Lung microvascular endothelial cell (primary cell): ENCODE results near the gene ZBTB26. TPM values are rescaled to one million over a fixed set of nuclear protein-coding genes. Genes with fewer than 3 reads are reported as not detected.

Experiments
- DNase-seq, 2 donors: peaks; one replicate each; pipeline versions ENCODE4 v3.0.0 to v3.0.0-alpha.2; 2010; ENCODE audit warnings: low read depth in 2 of 2
- total RNA-seq: library from RNA; depleted of rRNA; stranded (reverse); fragments of >200 nt; gene quantifications from 2 replicates; pipeline ENCODE4 v1.2.1, GENCODE V29; 2014

Gene ZBTB26, protein sequence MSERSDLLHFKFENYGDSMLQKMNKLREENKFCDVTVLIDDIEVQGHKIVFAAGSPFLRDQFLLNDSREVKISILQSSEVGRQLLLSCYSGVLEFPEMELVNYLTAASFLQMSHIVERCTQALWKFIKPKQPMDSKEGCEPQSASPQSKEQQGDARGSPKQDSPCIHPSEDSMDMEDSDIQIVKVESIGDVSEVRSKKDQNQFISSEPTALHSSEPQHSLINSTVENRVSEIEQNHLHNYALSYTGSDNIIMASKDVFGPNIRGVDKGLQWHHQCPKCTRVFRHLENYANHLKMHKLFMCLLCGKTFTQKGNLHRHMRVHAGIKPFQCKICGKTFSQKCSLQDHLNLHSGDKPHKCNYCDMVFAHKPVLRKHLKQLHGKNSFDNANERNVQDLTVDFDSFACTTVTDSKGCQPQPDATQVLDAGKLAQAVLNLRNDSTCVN
- 2.0 and 3.0 TPM in 2 replicates for total RNA-seq

DNA sequence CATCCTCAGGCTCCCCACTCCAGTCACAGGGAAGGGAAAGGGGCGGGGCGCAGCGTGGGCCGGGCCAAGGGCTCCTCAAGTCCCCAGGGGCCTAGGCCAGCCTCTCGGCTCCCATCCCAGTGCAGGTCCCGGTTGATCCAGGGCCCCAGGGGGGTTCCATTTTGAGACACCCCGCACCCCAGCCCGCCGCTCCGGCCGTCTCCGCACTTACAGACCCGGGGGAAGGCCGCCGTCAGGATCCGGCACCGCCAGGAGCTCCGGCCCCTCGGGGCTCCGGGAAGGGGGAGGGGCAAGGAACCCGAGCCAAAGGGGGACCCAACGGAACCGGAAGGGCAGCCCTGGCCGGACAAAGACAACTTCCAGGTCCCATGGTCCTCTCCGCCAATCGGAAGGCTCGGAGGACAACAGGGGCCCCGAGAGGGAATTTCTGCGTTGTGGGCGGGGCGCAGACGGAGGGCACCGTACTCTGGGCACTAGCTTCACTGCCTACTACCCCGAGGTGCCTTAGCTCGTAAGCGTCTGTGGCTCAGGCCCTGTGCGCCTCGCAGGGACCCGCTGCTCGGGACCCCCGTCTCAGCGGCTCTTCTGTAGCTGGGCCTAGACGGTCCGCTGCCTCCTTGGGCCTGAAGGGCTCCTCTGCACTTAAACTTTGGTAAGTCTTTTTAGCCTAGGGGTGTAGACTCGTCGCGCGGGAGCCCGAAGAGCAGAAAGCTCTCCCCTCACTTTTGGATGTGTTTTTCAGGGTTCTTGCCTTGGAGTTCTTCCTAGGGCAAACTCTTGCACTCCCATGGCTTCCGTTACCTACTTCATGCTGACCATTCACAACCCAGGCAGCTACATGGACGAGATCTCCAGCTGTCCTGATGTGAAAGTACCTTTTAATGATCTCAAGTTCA is at the start of gene ZBTB26:
ZBTB26 (minus strand) TSS at position 287 of the 896 bp plus-strand sequence. CDS start 11,578 bp downstream, outside the sequence.
- peak; percentile 93 to 94 for DNase-seq

DNA sequence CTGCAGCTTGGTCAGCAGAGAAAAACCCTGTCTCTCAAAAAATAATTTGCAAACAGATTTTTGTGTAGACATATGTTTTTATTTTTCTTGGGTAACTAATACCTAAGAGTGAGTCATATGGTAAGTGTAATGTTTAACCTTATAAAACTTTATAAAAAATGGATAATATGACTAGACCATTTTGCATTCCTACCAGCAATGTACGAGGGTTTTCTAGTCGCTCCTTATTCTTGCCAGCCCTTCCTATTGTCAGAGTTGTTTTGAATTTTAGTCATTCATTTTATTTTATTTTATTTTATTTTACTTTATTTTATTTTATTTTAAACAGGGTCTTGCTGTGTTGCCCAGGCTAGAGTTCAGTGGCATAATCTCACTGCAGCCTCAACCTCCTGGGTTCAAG is 47.3 kb upstream of the ZBTB26 start:
- no peak for DNase-seq

DNA sequence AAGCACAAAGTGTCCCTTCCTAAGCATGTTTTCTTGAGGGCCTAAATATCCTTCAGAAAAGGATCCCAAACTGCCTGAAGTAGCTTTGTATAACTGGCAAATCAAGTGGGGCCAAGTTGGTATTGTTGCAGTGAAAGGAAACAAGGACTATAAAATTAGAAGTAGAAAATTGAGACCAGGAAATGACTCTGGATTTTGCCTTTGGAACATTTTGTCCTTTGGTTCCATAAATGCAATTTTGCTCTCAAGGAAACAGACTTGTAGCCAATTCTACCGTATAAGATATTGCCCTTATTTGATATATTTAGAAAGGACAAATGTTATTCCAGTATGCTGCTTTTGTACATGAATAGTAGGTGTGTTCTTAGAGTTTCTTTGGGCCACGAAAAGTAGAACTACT is 43.9 kb upstream of the ZBTB26 start:
- DNase-seq = peak; percentile 36 to 48

DNA sequence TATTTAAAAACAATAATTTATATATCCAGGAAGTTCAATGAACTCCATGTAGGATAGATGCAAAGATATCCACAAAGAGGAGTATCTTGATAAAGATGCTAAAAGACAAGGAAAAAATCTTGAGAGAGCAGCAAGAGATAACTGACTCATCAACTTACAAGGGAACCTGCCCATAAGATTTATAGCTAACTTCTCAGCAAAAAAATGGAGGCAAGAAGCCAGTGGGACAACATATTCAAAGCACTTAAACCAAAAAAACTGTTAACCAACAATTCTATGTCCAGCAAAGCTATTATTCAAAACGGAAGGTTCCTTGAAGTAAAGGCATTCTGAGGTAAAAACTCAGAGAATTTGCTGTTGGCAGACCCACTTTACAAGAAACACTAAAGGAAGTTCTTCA is 29.8 kb upstream of the ZBTB26 start:
- DNase-seq = no peak

DNA sequence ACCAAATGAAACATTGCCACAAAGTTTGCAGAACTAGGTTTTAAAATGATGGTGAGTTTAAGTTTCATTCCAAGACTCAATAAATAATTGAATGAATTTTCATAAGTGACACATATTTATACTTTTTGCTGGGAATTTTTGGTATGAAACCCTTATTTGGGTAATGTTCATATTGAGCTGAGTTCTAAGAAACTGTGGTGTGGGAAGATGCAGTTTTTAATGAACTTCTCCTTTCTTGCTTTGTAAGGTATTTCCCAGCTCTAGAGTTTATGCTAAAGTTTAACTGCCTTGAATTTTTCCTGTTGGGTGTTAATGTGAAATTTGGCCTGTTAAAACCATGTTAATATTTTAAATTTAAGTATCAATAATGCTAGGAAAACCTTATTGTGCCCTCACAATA is 24.6 kb upstream of the ZBTB26 start:
- DNase-seq = no peak

DNA sequence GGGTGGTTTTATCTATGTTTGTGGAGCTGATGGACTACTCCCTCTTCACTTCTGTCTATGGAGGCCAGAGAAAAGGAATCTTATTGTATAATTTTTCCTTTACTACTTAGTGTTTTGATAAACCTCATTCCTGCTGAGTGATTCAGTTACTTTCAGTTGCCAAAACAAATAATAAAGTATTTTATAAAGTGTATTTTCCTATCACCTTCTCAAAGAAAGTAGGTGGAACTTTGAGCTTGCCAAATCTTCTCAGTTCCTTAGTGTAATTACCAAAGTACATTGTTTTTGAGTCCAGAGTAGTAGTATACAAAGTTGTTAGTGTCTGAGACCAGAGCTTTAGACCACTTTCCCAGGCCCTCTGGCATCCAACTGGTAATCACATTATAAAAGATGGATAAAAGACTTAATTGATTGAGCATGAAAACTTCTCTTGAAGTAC is 23.0 kb upstream of the ZBTB26 start:
- peak in 1 of 2 donors; percentile 65 for DNase-seq

DNA sequence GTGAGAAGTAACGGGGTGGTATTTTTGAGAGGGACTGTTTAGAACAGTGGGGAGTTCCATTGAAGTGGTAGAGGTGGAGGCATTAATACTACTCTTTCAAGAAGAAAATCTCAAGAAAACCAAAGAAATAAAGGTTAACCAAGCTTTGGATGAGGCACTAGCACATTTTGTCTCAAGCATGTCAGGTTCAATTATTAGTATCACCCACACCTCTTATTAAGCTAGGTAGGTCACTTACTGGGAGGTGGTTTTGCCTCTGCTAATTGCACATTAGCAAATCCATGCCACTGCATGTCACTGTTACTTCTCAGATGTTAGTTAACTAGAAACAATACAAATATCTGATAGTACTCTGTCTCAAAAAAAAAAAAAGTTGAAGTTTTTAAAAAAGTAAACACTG is 19.7 kb upstream of the ZBTB26 start:
- no peak for DNase-seq

DNA sequence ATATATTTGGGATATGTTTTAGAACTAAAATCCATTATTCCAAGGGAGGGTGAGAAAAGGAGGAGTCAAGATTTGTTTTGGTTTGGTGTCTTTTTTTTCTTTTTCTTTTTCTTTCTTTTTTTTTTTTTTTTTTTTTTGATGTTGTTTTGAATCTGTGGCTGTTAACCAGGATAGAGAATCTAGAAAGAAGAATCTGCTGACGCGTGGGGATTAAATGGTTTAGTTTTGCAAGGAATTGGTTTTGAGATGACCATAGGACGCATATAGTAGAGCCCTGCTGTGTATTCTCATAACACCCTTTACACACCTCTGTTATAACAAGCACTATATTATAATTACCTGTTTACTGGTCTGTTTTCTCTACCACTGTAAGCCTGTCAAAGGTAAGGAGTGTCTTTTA is 19.0 kb upstream of the ZBTB26 start:
- no peak for DNase-seq

DNA sequence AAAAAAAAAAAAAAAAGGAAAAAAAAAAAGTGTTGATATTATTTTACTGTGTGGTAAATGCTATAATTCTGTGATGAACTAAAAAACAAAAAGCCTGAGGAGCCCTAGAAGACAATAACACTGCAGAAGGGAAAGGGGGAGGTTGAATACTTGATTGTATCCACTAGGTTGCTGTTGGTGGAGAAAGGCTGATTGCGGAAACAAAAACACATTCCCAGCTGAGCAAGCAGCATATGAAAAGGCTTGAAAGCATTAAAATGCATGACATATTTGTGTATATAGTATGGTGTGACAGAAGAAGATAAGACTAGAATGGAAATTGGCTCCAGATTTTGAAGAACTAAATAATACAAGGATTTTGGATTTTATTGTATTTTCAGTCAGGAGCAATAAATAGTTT is 18.4 kb upstream of the ZBTB26 start:
- peak in 1 of 2 donors; percentile 65 for DNase-seq

DNA sequence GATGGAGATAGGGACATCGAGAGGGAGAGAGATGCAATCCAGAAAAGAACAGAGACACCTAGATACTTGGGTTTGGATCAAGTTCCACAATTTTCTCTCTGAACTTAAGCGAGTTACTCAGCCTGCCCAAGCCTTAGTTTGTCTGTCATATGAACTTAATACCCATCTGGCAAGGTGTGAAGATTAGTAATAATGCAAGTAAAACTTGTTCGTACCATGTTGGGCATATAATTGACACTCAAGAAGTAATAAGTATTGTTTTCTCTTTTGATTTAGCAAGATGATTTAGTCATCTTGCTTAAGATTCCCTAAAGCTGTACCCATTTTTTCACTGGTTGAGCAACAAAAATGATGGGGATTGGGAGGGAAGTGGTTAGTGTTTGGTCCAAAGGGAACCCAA is 17.0 kb upstream of the ZBTB26 start:
- DNase-seq = no peak

DNA sequence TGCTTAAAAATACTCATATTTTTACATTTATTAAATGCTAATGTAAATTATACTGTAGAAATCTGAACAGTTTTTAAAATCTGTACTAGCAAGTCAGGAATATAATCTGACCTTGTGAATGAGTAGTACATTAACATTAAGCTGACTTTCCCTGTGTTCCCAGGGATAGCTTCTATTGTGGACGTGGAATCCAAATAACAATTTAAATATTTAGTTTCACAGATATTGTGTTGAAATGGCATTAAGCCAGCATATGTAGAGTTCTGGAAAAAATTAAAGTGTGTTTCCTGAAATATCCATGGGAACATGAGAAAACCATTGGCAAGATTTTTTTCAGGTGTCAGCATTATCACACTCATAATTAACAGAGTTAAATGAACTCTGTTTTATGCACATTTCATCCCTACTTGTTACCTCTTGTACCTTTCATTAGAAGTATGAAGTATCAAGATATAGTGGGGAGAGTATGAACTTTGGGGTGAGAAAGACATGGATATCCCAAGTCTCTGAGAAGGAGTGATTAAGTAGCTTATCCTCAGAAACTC is 15.2 kb upstream of the ZBTB26 start:
- DNase-seq = peak in 1 of 2 donors; percentile 90

DNA sequence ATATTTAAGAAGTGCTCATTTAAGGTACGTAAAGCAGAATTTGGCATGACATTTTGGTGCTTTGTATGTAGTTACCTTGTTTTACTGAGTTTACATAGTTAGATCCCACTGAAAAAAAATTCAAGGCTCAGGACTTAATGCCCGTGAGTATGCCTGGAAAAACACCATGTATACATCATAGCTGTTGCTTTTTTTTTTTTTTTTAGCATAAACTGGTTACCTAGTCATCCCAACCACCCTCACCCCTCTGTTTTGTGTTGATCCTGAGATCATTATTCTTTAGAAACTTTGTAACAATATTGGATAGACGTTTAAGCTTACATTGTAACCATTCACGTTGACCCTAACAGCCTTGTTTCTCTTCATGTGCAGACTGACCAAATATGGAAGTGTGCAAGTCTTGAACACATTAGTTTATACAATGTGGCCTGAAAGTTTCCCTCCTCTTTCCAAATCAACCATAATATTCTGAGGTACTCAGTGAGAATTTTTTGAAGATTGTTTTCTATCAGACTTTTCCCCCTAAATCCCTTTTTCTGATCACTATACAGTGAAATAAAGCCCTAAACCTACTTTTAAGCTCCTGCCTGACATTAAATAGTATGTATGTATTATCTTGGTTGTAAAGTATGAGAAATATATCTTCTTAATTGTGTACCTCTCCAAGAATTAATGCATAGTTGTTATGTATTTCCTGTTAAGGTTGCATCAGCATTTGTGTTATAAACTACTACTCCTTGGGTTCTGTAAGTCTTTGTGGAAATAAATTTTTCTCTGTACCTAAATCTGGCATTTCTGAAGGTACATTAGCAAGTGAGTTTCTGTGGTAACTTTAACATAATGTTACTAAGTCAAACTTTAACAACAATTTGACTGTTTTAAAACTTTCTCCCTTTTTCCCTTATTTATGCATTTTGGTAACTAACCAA is 13.9 kb upstream of the ZBTB26 start:
- DNase-seq = no peak

DNA sequence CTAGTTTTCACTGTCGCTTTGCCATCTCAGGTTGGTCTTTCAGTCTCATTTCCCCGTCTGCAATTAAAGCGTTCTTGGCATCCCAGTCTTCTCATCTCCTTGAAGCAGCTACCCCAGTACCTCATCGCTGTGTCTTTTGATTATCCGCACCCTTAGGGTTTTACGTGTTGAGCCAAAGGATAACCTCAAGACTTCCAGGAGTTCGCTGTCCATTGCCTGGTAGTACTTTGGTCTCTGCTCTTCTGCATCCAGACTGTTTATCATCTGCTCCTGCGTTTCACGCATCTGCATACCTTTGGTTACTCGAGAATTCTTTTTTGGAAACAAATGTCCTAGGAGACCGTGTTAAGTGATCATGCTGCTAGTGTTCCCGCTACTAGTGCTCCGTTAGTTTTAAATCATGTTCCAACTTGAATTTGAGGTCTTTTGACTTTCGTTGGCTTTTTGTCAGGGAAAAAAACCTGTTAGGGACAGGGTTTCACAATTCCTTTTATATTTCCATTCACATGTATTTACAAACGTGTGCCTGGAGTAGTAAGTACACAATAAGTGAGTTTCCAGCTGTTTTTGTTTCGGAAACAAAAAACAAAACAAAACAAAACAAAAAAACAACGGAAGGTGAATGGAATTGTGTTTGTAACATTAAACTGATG is 10.4 kb upstream of the ZBTB26 start:
- DNase-seq = peak; percentile 51 to 58

DNA sequence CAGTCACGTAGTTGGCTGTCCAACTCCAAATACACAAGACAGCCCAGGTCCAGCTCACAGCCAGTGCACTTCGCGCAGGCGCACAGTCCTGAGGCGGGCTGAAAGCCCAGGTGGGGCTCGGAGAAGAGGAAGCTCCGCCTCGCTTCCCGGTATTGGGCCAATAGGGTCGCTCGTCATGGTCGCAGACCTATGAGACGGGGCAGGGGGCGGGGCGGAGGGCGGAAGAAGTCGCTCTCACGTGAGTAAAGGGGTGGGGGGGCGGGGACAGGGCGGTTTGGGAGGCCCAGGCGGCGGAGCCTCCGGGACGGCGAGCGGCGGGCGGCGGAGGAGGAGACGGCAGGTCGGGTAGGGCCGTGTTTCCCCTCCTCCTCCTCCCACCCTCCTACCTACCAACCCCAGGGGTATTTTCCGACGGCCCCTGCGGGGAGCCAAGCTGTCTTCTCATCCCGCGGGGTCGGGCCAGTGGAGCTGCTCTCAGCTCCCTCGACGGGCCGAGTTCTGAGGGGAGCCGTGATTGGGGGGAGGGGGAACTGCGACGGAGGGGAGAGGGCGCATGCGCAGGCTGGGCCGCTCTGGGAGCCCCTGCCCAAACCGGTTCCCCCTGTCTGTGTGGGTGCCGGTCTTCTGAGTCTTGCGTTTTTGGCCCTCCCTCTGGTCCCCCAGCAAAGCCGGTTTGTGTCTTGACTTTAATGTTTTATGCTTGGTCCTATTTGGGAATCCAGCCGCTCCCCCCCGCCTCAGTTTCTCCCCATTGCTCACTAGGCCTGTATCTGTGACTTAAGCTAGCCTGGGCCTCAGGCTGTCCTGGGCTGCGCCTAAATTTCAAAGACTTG is 9.7 kb upstream of the ZBTB26 start, which contains the start of gene RABGAP1:
RABGAP1 (plus strand) TSS at position 272 of the 833 bp plus-strand sequence. CDS start 16,040 bp downstream, outside the sequence.
- peak; percentile 98 to 99 for DNase-seq

DNA sequence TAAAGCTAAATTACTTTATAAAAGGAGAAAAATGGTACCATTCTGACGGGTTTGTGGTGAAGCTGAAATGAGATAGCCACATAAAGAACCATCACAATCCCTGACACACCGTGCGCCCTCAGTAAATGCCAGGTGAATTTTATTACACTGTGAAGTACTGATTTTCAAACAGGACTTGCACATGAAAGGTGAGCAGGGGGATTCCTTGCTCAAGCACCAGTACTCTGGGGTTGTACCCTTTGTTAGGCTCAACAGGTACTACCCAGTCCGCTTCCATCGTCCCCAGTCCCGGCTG is 9.1 kb upstream of the ZBTB26 start:
- DNase-seq = no peak

DNA sequence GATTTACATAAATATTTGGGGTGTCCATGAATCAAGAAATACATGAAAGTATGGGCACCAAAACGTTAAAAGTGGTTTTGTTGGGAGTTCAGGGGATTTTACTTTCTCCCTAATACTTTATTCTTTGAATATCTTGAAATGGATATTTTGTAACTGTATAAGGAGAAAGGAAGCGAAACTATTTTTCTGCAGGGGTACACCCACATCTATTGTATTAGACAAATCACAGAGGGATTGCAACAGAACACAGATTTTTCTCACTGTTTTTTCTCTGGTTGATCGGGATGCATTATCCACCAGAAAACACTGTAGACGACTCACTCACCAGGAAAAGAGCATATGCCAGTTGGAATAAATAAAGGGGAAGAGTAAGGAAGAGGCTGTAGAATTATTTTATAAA is 8.3 kb upstream of the ZBTB26 start:
- DNase-seq = no peak

DNA sequence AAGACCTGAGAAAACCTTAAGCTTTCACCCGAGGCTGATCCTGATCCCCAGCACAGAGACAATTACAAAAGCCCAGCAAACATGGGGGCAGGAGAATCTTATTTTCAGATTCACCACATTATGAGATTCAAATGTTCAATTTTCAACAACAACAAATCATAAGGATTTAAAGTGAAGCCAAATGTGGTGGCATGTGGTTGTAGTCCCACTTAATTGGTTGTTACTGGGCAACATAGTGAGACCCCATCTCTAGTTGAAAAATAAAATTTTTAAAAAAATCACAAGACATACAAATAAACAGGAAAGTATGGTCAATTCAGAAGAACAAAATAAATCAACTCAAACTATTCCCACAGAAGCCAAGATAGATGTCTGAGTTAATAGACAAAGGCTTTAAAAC is 5.6 kb upstream of the ZBTB26 start:
- no peak for DNase-seq

DNA sequence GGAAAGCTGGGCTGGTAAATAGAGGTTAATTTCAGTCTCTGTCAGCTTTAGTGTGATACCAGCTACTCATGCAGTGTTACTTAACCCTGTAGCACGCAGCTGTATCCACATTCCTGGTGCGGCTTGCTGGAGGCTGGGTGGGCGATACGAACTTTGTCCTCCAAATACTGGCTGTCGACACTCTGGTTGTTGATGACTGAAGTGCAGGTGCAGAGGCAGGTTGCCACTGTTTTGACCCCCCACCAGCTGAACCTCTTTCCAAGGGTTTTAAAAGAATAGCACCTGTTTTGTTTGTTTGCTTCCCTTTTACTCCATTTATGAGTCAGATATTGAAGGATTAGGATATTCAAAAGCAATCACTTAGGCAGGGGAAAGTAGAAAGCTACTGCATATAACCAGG is 5.2 kb upstream of the ZBTB26 start:
- DNase-seq = no peak

DNA sequence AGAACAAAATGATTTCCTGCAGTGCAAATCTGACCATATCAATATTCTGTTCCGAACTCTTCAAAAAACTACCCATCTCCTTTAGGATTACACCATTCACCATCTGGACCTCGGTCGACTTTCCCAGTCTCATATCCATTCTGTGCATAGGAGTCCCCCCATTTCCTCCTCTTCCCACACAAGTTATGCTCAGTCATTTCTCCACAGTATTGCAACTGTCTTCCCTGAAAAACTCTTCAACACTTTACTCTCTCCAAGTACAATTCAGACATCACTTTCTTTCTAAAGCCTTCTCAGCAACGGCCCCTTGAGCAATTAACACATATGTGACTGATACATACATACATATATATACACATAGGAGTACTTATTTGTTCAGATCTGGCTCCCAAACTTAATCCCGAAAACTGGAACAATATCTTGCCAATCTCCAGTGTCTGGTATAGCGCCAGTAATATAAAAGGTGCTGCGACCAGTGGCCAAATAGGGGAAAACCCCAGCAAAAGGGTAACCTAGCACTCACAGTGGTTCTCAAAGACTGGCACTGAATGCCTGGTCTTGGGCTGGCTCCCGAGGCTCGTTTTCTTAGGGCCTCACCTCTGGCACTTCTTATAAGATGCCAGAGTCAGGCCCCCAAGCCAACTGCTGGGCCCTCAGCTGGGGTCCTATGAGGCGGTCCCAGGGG is 629 bp downstream of the ZBTB26 start:
- no peak for DNase-seq
